ENCODE results near the gene OSBPL6. TPM values are rescaled to one million over a fixed set of nuclear protein-coding genes. Genes with fewer than 3 reads are reported as not detected.
"Not testable (repeated sequence)": the region's sequence is repeated elsewhere in the genome, so short reads cannot be mapped to it uniquely, and the experiment has no call there.

Gene OSBPL6
- total RNA-seq = 14.0 and 20.6 TPM in 2 replicates
- polyA plus RNA-seq (2012) = 7.5 TPM

GRCh38 chr2:178193823-178194599 lies at the start of gene OSBPL6:
OSBPL6 (plus strand) TSS chr2:178194512; CDS start chr2:178306185, 111,673 bp downstream.
- peak; percentile 91 for DNase-seq (ENCODE audit: low read depth)

GRCh38 chr2:178152033-178152432 lies 42.3 kb upstream of the OSBPL6 start:
- peak; percentile 43 for DNase-seq (ENCODE audit: low read depth)

GRCh38 chr2:178152542-178152941 lies 41.8 kb upstream of the OSBPL6 start:
- DNase-seq (ENCODE audit: low read depth) = no peak

- no peak for DNase-seq (ENCODE audit: low read depth)
Observed at GRCh38 chr2:178152977-178153376, 41.3 kb upstream of the OSBPL6 start.

- DNase-seq (ENCODE audit: low read depth) = not testable (repeated sequence)
Observed at GRCh38 chr2:178153878-178154277, 40.4 kb upstream of the OSBPL6 start.

GRCh38 chr2:178155524-178155923 lies 38.8 kb upstream of the OSBPL6 start:
- DNase-seq (ENCODE audit: low read depth) = no peak

- no peak for DNase-seq (ENCODE audit: low read depth)
Observed at GRCh38 chr2:178157574-178157973, 36.7 kb upstream of the OSBPL6 start.

GRCh38 chr2:178159966-178160365 lies 34.3 kb upstream of the OSBPL6 start:
- DNase-seq (ENCODE audit: low read depth) = no peak

- DNase-seq (ENCODE audit: low read depth) = no peak
Observed at GRCh38 chr2:178160601-178161000, 33.7 kb upstream of the OSBPL6 start.

GRCh38 chr2:178163395-178163794 lies 30.9 kb upstream of the OSBPL6 start:
- DNase-seq (ENCODE audit: low read depth) = peak; percentile 17

- no peak for DNase-seq (ENCODE audit: low read depth)
Observed at GRCh38 chr2:178163911-178164310, 30.4 kb upstream of the OSBPL6 start.

- DNase-seq (ENCODE audit: low read depth) = no peak
Observed at GRCh38 chr2:178173657-178174056, 20.7 kb upstream of the OSBPL6 start.

GRCh38 chr2:178177066-178177679 lies 17.1 kb upstream of the OSBPL6 start:
- peak; percentile 57 for DNase-seq (ENCODE audit: low read depth)

GRCh38 chr2:178180648-178181047 lies 13.7 kb upstream of the OSBPL6 start:
- not testable (repeated sequence) for DNase-seq (ENCODE audit: low read depth)

- DNase-seq (ENCODE audit: low read depth) = no peak
Observed at GRCh38 chr2:178187861-178188260, 6.5 kb upstream of the OSBPL6 start.

GRCh38 chr2:178188466-178188865 lies 5.8 kb upstream of the OSBPL6 start:
- no peak for DNase-seq (ENCODE audit: low read depth)

- no peak for DNase-seq (ENCODE audit: low read depth)
Observed at GRCh38 chr2:178191004-178191508, 3.3 kb upstream of the OSBPL6 start.

GRCh38 chr2:178191511-178191910 lies 2.8 kb upstream of the OSBPL6 start:
- no peak for DNase-seq (ENCODE audit: low read depth)

GRCh38 chr2:178193496-178193822 lies 853 bp upstream of the OSBPL6 start:
- no peak for DNase-seq (ENCODE audit: low read depth)

- peak; percentile 77 for DNase-seq (ENCODE audit: low read depth)
Observed at GRCh38 chr2:178194600-178195389, 483 bp downstream of the OSBPL6 start.

GRCh38 chr2:178195390-178196166 lies 1.3 kb downstream of the OSBPL6 start:
- no peak for DNase-seq (ENCODE audit: low read depth)
